ENCODE results near the gene FILIP1.

Gene FILIP1

DNA sequence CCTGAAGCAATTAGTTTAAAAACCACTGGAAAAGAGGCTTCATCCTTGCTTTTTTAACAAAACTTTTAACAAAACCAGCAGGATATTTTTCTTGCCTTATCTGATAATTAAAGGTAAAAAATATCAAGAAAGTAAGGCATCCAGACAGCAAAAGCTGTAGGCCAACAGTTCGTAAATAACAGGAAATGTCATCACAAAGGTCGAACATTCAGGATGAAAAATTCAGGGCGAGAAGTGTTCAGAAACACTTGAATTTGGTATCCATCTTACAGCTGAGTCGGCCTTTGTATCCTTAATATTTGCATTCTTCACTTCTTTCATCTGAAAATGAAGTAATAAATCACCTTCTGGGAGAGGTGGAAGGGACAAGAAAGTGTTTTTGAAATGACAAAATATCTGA lies 8.2 kb upstream of the FILIP1 start:
- no peak overlapping the region for H3K4me3 ChIP-seq (ENCODE audit: low read depth, low read length)
- TF ChIP-seq, protein P1, sequence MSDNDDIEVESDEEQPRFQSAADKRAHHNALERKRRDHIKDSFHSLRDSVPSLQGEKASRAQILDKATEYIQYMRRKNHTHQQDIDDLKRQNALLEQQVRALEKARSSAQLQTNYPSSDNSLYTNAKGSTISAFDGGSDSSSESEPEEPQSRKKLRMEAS (IDR thresholded peaks at IDR 0.05; ENCODE audit: low read depth, low read length): no peak
- no peak for TF ChIP-seq CTCF (IDR thresholded peaks at IDR 0.05; ENCODE audit: low read depth, low read length)
- TF ChIP-seq MYC (IDR thresholded peaks at IDR 0.05; ENCODE audit: low read depth, low read length): no peak
- no peak for TF ChIP-seq POLR2A (IDR thresholded peaks at IDR 0.05; ENCODE audit: extremely low read depth, insufficient read length)
- no peak for DNase-seq (ENCODE audit: low read depth)

DNA sequence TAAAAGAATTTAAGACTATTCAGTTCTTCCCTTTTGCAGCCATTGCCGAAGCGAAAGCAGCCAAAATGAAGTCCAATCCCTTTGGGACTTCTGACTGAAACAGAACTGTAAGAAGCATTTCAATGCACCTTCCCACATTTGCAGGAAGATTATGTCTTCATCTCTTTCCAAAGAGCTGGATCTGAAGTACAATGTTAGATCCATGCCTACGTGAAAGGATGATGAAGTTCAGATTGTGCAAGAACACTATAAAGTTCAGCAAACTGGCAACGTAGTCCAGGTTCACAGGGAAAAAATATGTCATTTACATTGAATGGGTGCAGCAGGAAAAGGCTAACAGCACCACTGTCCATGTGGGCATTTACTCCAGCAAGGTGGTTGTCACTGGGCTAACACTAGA lies 6.0 kb upstream of the FILIP1 start:
- DNase-seq (ENCODE audit: low read depth): no peak
- TF ChIP-seq POLR2A (IDR thresholded peaks at IDR 0.05; ENCODE audit: extremely low read depth, insufficient read length): no peak
- no peak for TF ChIP-seq CTCF (IDR thresholded peaks at IDR 0.05; ENCODE audit: low read depth, low read length)
- no peak for TF ChIP-seq MYC (IDR thresholded peaks at IDR 0.05; ENCODE audit: low read depth, low read length)
- TF ChIP-seq, protein P1 (IDR thresholded peaks at IDR 0.05; ENCODE audit: low read depth, low read length): no peak
- no peak overlapping the region for H3K4me3 ChIP-seq (ENCODE audit: low read depth, low read length)

GRCh38 chr6:75498862-75499261 lies 5.3 kb upstream of the FILIP1 start:
- TF ChIP-seq MYC (IDR thresholded peaks at IDR 0.05; ENCODE audit: low read depth, low read length) (no peak), CTCF (IDR thresholded peaks at IDR 0.05; ENCODE audit: low read depth, low read length) (no peak), POLR2A (IDR thresholded peaks at IDR 0.05; ENCODE audit: extremely low read depth, insufficient read length) (no peak)
- TF ChIP-seq, protein P1 (IDR thresholded peaks at IDR 0.05; ENCODE audit: low read depth, low read length): no peak
- no peak overlapping the region for H3K4me3 ChIP-seq (ENCODE audit: low read depth, low read length)
- DNase-seq (ENCODE audit: low read depth): no peak

- no peak for DNase-seq (ENCODE audit: low read depth)
- TF ChIP-seq CTCF (IDR thresholded peaks at IDR 0.05; ENCODE audit: low read depth, low read length) (no peak), POLR2A (IDR thresholded peaks at IDR 0.05; ENCODE audit: extremely low read depth, insufficient read length) (no peak), MYC (IDR thresholded peaks at IDR 0.05; ENCODE audit: low read depth, low read length) (no peak)
- TF ChIP-seq, protein P1 (IDR thresholded peaks at IDR 0.05; ENCODE audit: low read depth, low read length): no peak
- H3K4me3 ChIP-seq (ENCODE audit: low read depth, low read length): no peak overlapping the region
Measured at GRCh38 chr6:75497994-75498393, 4.4 kb upstream of the FILIP1 start.

- DNase-seq (ENCODE audit: low read depth): no peak
- TF ChIP-seq, protein P1 (IDR thresholded peaks at IDR 0.05; ENCODE audit: low read depth, low read length): no peak
- TF ChIP-seq POLR2A (IDR thresholded peaks at IDR 0.05; ENCODE audit: extremely low read depth, insufficient read length) (no peak), CTCF (IDR thresholded peaks at IDR 0.05; ENCODE audit: low read depth, low read length) (no peak), MYC (IDR thresholded peaks at IDR 0.05; ENCODE audit: low read depth, low read length) (no peak)
- H3K4me3 ChIP-seq (ENCODE audit: low read depth, low read length): no peak overlapping the region
Measured at GRCh38 chr6:75495011-75495410, 1.4 kb upstream of the FILIP1 start.

- DNase-seq (ENCODE audit: low read depth): no peak
- TF ChIP-seq CTCF (IDR thresholded peaks at IDR 0.05; ENCODE audit: low read depth, low read length): no peak
- TF ChIP-seq POLR2A (IDR thresholded peaks at IDR 0.05; ENCODE audit: extremely low read depth, insufficient read length): no peak
- no peak for TF ChIP-seq MYC (IDR thresholded peaks at IDR 0.05; ENCODE audit: low read depth, low read length)
- TF ChIP-seq, protein P1 (IDR thresholded peaks at IDR 0.05; ENCODE audit: low read depth, low read length): no peak
- H3K4me3 ChIP-seq (ENCODE audit: low read depth, low read length): no peak overlapping the region
Measured at GRCh38 chr6:75494290-75494689, 690 bp upstream of the FILIP1 start.
